B cell (primary cell): ENCODE data around the gene TOB2. TPM values are rescaled to one million over a fixed set of nuclear protein-coding genes. Genes with fewer than 3 reads are reported as not detected.

Experiments used
- ATAC-seq: fragments of 200-7000 bp; cut with Tn5 transposase; one replicate; pipeline ENCODE4 v1.10.0; 2021; ENCODE audit warnings: low read depth, mild to moderate bottlenecking, moderate number of reproducible peaks, moderate library complexity
- CTCF ChIA-PET: fragments of 350-600 bp; sonication (Branson Sonifier 250); formaldehyde crosslinking; loops from one replicate; lab custom pipeline; 2021; ENCODE audit warnings: antibody characterized with exemption, inconsistent platforms; lab: Charles Lee
- POLR2A ChIA-PET: fragments of 350-600 bp; sonication (Branson Sonifier 250); formaldehyde crosslinking; loops from one replicate; lab custom pipeline; 2021; ENCODE audit warnings: antibody characterized with exemption; lab: Charles Lee
- DNase-seq: peaks from one replicate; pipeline ENCODE4 v3.0.0; 2013
- H2AFZ ChIP-seq: 2 replicates; pipeline ENCODE4 v1.6.1; 2012; ENCODE audit warnings: mild to moderate bottlenecking, low read depth, low read length; ENCODE audit not compliant: insufficient read depth, poor library complexity, severe bottlenecking
- H3K27ac ChIP-seq, 2 donors: 1 replicate in 1 of 2; 2 replicates in 1 of 2; pipeline ENCODE4 v1.5.1; 2012 to 2013; ENCODE audit warnings: low read length in 2 of 2, mild to moderate bottlenecking in 2 of 2, moderate library complexity in 1 of 2
- H3K27me3 ChIP-seq, 4 experiments: fragments of 200-600 bp in 1 of 4; sonication (generic) in 1 of 4; replicated peaks in 1 of 4; 1 replicate in 2 of 4; 2 replicates in 2 of 4; pipeline versions ENCODE4 v1.6.1 to v1.7.0; 2013 to 2016; ENCODE audit warnings: low read length in 3 of 4, mild to moderate bottlenecking in 2 of 4, mixed read lengths in 1 of 4, moderate library complexity in 1 of 4; ENCODE audit not compliant: insufficient read depth in 4 of 4, control insufficient read depth in 3 of 4; ENCODE audit errors: control extremely low read depth in 1 of 4
- H3K36me3 ChIP-seq, 2 experiments: replicated peaks in 1 of 2; 1 replicate in 1 of 2; 2 replicates in 1 of 2; pipeline versions ENCODE4 v1.6.1 to v1.7.1; 2013; ENCODE audit warnings: low read length in 1 of 2; ENCODE audit not compliant: insufficient read depth in 2 of 2, control insufficient read depth in 1 of 2; ENCODE audit errors: control extremely low read depth in 1 of 2, extremely low read depth in 1 of 2
- H3K4me1 ChIP-seq, 2 donors: fragments of 200-600 bp in 1 of 2; sonication (generic) in 1 of 2; 1 replicate in 1 of 2; 2 replicates in 1 of 2; pipeline versions ENCODE4 v1.5.1 to v1.6.1; 2013 to 2017; ENCODE audit warnings: low read length in 2 of 2; ENCODE audit not compliant: control insufficient read depth in 2 of 2, insufficient read depth in 2 of 2
- H3K4me2 ChIP-seq: replicated peaks from 2 replicates; pipeline ENCODE3; 2012; ENCODE audit warnings: mild to moderate bottlenecking, low read depth, low read length; ENCODE audit not compliant: poor library complexity, severe bottlenecking
- H3K4me3 ChIP-seq, 5 experiments: fragments of 200-600 bp in 1 of 5; sonication (generic) in 1 of 5; 1 replicate in 3 of 5; 2 replicates in 2 of 5; pipeline versions ENCODE4 v1.5.1 to v1.7.0; 2011 to 2016; ENCODE audit warnings: low read length in 4 of 5, mild to moderate bottlenecking in 4 of 5, low read depth in 2 of 5, control low read depth in 1 of 5, moderate library complexity in 1 of 5; ENCODE audit not compliant: insufficient read depth in 1 of 5; ENCODE audit errors: control extremely low read depth in 1 of 5, extremely low read depth in 1 of 5
- H3K79me2 ChIP-seq: fragments of 200-600 bp; sonication (generic); one replicate; pipeline ENCODE4 v1.6.0; 2016; ENCODE audit warnings: low read length; ENCODE audit not compliant: control insufficient read depth, insufficient read depth
- H3K9ac ChIP-seq: fragments of 200-600 bp; sonication (generic); 2 replicates; pipeline ENCODE4 v1.6.1; 2017; ENCODE audit warnings: mild to moderate bottlenecking, low read length, moderate library complexity
- H3K9me3 ChIP-seq, 3 donors: one replicate each; pipeline versions ENCODE4 v1.6.1 to v1.7.1; 2013; ENCODE audit warnings: low read length in 2 of 3; ENCODE audit not compliant: control insufficient read depth in 2 of 3, insufficient read depth in 1 of 3; ENCODE audit errors: control extremely low read depth in 1 of 3
- H4K20me1 ChIP-seq: 2 replicates; pipeline ENCODE4 v1.6.0; 2012; ENCODE audit warnings: mild to moderate bottlenecking, low read length; ENCODE audit not compliant: insufficient read depth, control insufficient read depth, poor library complexity, severe bottlenecking
- H3K27ac Mint-ChIP-seq: one replicate; pipeline ENCODE4 v1.8.0; 2021; ENCODE audit warnings: mixed read lengths
- H3K27me3 Mint-ChIP-seq: one replicate; pipeline ENCODE4 v1.8.0; 2021; ENCODE audit warnings: mixed read lengths
- H3K4me1 Mint-ChIP-seq: one replicate; pipeline ENCODE4 v1.8.0; 2021; ENCODE audit warnings: mixed read lengths
- H3K4me3 Mint-ChIP-seq: one replicate; pipeline ENCODE4 v1.8.0; 2021; ENCODE audit warnings: mixed read lengths
- H3K9me3 Mint-ChIP-seq: one replicate; pipeline ENCODE4 v1.8.0; 2022; ENCODE audit warnings: mixed read lengths; ENCODE audit not compliant: insufficient read depth
- EZH2 ChIP-seq: IDR thresholded peaks from 2 replicates; pipeline ENCODE4 v1.6.1; 2012; ENCODE audit warnings: borderline replicate concordance, low read depth, mild to moderate bottlenecking, moderate library complexity, low read length; ENCODE audit not compliant: insufficient read depth, poor library complexity, severe bottlenecking
- WGBS: methylation state at CpG from one replicate; pipeline ENCODE4 v1.1.5; 2013; ENCODE audit warnings: missing lambda C conversion rate; ENCODE audit not compliant: insufficient coverage; 5-methylcytosine and 5-hydroxymethylcytosine counted together
- intact Hi-C: fragments of 100-400 bp; cut with micrococcal nuclease; formaldehyde crosslinking; loops from one replicate; pipeline ENCODE4 v1.10.0; 2022
- polyA plus RNA-seq: library from polyadenylated mRNA; depleted of rRNA; stranded (reverse); fragments of >200 nt; gene quantifications from 2 replicates; pipeline ENCODE4 v1.2.3, GENCODE V29; 2012
- total RNA-seq, 2 donors: library from RNA; stranded (reverse); fragments of 120-200 nt in 1 of 2; gene quantifications; 1 replicate in 1 of 2; 2 replicates in 1 of 2; pipeline versions ENCODE4 v1.2.3 to v1.2.4, GENCODE V29; 2013 to 2022
- TF ChIP-seq, protein P1 (sequence below): fragments of 200-600 bp; IDR thresholded peaks from one replicate; pipeline ENCODE4 v1.8.0; 2022; ENCODE audit warnings: antibody characterized with exemption, mild to moderate bottlenecking

Gene TOB2
- total and polyA plus RNA-seq, 2 donors (not counting 1 experiment from before 2014, with no cell fraction given), result 40.4 to 56.0 TPM

DNA sequence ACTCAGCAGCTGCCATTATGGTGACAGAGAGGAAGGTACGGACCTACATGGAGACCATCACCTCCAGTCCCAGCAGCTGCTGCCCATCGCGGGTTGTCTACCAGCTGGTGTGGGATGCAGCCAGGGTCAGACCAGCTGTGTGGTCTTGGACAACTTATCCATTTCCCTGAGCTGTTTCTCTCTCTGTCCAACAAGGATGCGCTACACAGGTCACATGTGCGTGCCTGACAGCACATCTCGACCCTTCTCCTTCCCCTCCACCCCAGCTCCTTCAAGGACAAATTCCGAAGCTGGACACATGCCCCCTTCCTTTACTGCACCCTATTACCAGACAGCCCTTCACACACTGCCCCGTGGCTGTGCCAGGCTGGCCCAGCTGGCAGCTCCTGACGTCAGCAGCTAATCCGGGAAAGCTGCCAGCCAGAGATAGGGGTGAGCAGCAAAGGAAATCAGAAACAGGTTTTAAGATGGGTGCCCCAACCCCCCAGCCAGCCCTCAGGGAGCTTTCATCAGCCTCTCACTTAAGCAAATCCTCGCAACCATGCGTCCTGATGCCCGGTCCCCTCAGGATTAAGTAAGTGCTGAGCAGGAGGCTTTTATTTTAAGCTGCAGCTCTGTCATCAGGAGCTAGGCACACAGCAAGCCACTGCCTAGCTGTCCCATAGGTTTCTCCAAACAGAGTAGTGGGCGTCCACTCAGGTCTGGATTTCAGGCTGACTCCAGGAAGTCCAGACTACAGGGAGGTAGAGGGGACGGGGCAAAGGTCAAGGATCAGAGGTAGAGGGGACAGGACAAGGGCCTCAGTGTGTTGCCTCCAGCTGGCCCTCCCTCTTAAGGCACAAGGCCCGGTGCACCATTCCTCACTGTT, 44.6 kb downstream of the TOB2 start:
- Histone ChIP-seq H3K4me3 (no peak overlapping the region), H3K27me3 (no peaks in the 10 kb centered on the region), H3K9me3 (no peaks in the 10 kb centered on the region), H3K9ac (no peak overlapping the region), H3K4me1 (peaks cover 4 to 21% of the 10 kb centered on the region in 2 donors), H4K20me1 (no peaks in the 10 kb centered on the region), H3K36me3 (peaks cover 0 to 4% of the 10 kb centered on the region in 2 experiments), H3K4me2 (no peak overlapping the region), H2AFZ (no peak overlapping the region), H3K79me2 (peaks cover 5% of the 10 kb centered on the region), H3K27ac (no peak overlapping the region)
- Mint-ChIP-seq H3K27me3 (no peaks in the 10 kb centered on the region), H3K27ac (no peak overlapping the region), H3K9me3 (no peaks in the 10 kb centered on the region), H3K4me3 (no peak overlapping the region), H3K4me1 (peaks cover 18% of the 10 kb centered on the region)
- 79% methylated on average over 14 of the region's 16 CpGs for WGBS
- ChIA-PET POLR2A (interaction anchor here (0.5 to 0.7 kb wide), 2 partner anchors 44 to 134 kb away, joined by 8 read pairs; no protein-coding TSS in a partner anchor), CTCF (interaction anchor here (0.5 to 11.6 kb wide), 14 partner anchors 8 to 180 kb away, joined by 3 to 228 read pairs (median 18); partner anchors contain the start of genes ACO2, PHF5A, POLR3H and TOB2)
- intact Hi-C loops, result no loop called here
- ATAC-seq (no peak), DNase-seq (no peak)
- TF ChIP-seq, protein P1, sequence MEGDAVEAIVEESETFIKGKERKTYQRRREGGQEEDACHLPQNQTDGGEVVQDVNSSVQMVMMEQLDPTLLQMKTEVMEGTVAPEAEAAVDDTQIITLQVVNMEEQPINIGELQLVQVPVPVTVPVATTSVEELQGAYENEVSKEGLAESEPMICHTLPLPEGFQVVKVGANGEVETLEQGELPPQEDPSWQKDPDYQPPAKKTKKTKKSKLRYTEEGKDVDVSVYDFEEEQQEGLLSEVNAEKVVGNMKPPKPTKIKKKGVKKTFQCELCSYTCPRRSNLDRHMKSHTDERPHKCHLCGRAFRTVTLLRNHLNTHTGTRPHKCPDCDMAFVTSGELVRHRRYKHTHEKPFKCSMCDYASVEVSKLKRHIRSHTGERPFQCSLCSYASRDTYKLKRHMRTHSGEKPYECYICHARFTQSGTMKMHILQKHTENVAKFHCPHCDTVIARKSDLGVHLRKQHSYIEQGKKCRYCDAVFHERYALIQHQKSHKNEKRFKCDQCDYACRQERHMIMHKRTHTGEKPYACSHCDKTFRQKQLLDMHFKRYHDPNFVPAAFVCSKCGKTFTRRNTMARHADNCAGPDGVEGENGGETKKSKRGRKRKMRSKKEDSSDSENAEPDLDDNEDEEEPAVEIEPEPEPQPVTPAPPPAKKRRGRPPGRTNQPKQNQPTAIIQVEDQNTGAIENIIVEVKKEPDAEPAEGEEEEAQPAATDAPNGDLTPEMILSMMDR, result no peak
- TF ChIP-seq EZH2, result no peak

DNA sequence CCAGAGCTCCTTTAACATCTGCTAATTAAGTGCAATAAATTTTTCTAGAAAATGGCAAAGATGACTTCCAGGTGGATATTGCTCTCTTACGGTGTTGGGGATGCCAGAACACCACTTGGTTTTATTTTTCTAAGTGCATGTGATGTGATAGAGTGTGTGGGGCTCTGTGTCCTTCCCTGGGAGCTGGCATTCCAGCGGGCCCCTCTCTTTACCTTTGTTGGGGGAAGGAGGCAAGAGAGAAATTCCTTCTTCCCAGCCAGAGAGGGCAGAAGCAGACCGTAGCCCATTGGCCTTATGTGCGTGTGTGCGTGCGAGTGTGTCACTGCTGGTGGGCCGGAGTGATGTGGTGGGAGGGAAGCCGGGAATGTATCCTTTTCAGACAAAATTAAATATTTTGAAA, 47.7 kb downstream of the TOB2 start:
- no peak overlapping the region for H3K27ac Mint-ChIP-seq
- H3K4me1 Mint-ChIP-seq, result peaks cover 5% of the 10 kb centered on the region
- Histone ChIP-seq H3K27me3 (no peaks in the 10 kb centered on the region), H3K4me3 (no peak overlapping the region), H3K4me2 (no peak overlapping the region), H3K9me3 (no peaks in the 10 kb centered on the region), H3K27ac (no peak overlapping the region), H4K20me1 (no peaks in the 10 kb centered on the region), H2AFZ (no peak overlapping the region), H3K4me1 (peaks cover 0 to 4% of the 10 kb centered on the region in 2 donors), H3K9ac (no peak overlapping the region), H3K79me2 (no peaks in the 10 kb centered on the region), H3K36me3 (peaks cover 0 to 20% of the 10 kb centered on the region in 2 experiments)
- no peak for ATAC-seq
- DNase-seq, result no peak
- 83% methylated on average over 1 of the region's 8 CpGs for WGBS
- no peak overlapping the region for H3K4me3 Mint-ChIP-seq
- ChIA-PET POLR2A (no interaction called here), CTCF (interaction anchor here (2.2 to 9.7 kb wide), 3 partner anchors 118 to 134 kb away, joined by 8 to 177 read pairs (median 20); no protein-coding TSS in a partner anchor)
- no peaks in the 10 kb centered on the region for H3K9me3 Mint-ChIP-seq
- TF ChIP-seq, protein P1, result no peak
- no peak for TF ChIP-seq EZH2
- no peaks in the 10 kb centered on the region for H3K27me3 Mint-ChIP-seq
- intact Hi-C loops, result no loop called here
